HL-60 (cell line): ENCODE results near the gene SYNJ2.

Source experiments
- DNase-seq, 2 experiments: peaks; one replicate each; pipeline ENCODE4 v3.0.0-alpha.2; 2010 to 2020; ENCODE audit warnings: low read depth in 1 of 2, low spot score in 1 of 2
- H3K27ac ChIP-seq: fragments of 250-450 bp; sonication (Bioruptor Pico); replicated peaks from 2 replicates; pipeline ENCODE4 v1.5.1; 2020; ENCODE audit warnings: mild to moderate bottlenecking, moderate library complexity
- H3K27me3 ChIP-seq: fragments of 250-450 bp; sonication (Bioruptor Pico); 2 replicates; pipeline ENCODE4 v1.5.1; 2021; ENCODE audit warnings: mild to moderate bottlenecking, moderate library complexity; ENCODE audit not compliant: insufficient read depth, poor library complexity, severe bottlenecking
- H3K4me3 ChIP-seq: replicated peaks from 2 replicates; pipeline ENCODE4 v1.5.1; 2011; ENCODE audit warnings: mild to moderate bottlenecking, control low read depth, low read length; ENCODE audit not compliant: insufficient read depth
- GABPA ChIP-seq: IDR thresholded peaks from 2 replicates; pipeline ENCODE4 v1.6.1; 2012; ENCODE audit warnings: low read depth
- POLR2AphosphoS5 ChIP-seq: IDR thresholded peaks from 2 replicates; pipeline ENCODE4 v1.6.1; 2012; ENCODE audit warnings: low read depth
- SPI1 ChIP-seq: IDR thresholded peaks from 2 replicates; pipeline ENCODE4 v1.6.1; 2012; ENCODE audit warnings: low read depth, mild to moderate bottlenecking, borderline replicate concordance
- TF ChIP-seq, protein P1 (sequence below): IDR thresholded peaks from one replicate; pipeline ENCODE4 v1.5.1; 2011; ENCODE audit warnings: low read length, control low read depth, inconsistent platforms; ENCODE audit not compliant: insufficient read depth
- TF ChIP-seq, protein P2 (sequence below): IDR thresholded peaks from 2 replicates; pipeline ENCODE4 v1.6.1; 2012; ENCODE audit warnings: low read depth; ENCODE audit not compliant: insufficient replicate concordance

The SYNJ2 gene

DNA sequence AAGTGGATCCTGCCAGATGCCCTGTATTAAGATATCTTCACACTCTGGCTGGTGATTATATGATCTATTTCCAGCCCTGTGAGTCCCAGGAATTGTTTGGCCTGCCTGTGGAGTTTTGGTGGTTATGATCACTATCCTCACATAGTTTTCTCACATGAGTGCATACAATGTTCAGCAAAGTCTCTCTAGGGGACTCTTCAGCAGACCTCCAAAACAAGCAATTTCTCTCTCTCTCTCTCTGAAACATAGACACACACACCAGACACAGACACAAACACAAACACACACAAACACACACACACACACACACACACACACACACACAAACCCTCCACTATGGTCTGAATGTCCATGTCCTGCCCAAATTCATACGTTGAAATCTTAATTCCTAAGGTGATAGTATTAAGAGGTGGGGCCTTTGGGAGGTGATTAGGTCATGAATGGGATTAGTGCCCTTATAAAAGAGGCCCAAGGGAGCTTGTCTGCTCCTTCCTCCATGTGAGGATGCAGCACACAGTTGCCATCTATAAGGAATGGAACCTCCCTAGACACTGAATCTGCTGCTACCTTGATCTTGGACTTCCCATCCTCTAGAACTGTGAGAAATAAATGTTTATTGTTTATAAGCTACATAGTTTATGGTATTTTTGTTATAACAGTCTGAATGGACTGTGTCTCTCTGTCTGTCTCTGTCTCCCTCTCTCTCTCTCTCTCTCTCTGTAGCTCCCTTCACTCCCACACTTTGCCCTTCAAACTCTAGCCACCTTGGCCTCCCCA, 22.0 kb upstream of the SYNJ2 start:
- H3K27me3 ChIP-seq: no peaks in the 10 kb centered on the region
- H3K4me3 ChIP-seq: no peak overlapping the region
- DNase-seq: no peak
- no peak overlapping the region for H3K27ac ChIP-seq
- TF ChIP-seq POLR2AphosphoS5: no peak
- TF ChIP-seq, protein P1, sequence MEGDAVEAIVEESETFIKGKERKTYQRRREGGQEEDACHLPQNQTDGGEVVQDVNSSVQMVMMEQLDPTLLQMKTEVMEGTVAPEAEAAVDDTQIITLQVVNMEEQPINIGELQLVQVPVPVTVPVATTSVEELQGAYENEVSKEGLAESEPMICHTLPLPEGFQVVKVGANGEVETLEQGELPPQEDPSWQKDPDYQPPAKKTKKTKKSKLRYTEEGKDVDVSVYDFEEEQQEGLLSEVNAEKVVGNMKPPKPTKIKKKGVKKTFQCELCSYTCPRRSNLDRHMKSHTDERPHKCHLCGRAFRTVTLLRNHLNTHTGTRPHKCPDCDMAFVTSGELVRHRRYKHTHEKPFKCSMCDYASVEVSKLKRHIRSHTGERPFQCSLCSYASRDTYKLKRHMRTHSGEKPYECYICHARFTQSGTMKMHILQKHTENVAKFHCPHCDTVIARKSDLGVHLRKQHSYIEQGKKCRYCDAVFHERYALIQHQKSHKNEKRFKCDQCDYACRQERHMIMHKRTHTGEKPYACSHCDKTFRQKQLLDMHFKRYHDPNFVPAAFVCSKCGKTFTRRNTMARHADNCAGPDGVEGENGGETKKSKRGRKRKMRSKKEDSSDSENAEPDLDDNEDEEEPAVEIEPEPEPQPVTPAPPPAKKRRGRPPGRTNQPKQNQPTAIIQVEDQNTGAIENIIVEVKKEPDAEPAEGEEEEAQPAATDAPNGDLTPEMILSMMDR: no peak
- TF ChIP-seq, protein P2, sequence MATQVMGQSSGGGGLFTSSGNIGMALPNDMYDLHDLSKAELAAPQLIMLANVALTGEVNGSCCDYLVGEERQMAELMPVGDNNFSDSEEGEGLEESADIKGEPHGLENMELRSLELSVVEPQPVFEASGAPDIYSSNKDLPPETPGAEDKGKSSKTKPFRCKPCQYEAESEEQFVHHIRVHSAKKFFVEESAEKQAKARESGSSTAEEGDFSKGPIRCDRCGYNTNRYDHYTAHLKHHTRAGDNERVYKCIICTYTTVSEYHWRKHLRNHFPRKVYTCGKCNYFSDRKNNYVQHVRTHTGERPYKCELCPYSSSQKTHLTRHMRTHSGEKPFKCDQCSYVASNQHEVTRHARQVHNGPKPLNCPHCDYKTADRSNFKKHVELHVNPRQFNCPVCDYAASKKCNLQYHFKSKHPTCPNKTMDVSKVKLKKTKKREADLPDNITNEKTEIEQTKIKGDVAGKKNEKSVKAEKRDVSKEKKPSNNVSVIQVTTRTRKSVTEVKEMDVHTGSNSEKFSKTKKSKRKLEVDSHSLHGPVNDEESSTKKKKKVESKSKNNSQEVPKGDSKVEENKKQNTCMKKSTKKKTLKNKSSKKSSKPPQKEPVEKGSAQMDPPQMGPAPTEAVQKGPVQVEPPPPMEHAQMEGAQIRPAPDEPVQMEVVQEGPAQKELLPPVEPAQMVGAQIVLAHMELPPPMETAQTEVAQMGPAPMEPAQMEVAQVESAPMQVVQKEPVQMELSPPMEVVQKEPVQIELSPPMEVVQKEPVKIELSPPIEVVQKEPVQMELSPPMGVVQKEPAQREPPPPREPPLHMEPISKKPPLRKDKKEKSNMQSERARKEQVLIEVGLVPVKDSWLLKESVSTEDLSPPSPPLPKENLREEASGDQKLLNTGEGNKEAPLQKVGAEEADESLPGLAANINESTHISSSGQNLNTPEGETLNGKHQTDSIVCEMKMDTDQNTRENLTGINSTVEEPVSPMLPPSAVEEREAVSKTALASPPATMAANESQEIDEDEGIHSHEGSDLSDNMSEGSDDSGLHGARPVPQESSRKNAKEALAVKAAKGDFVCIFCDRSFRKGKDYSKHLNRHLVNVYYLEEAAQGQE: no peak
- no peak for TF ChIP-seq GABPA
- no peak for TF ChIP-seq SPI1

DNA sequence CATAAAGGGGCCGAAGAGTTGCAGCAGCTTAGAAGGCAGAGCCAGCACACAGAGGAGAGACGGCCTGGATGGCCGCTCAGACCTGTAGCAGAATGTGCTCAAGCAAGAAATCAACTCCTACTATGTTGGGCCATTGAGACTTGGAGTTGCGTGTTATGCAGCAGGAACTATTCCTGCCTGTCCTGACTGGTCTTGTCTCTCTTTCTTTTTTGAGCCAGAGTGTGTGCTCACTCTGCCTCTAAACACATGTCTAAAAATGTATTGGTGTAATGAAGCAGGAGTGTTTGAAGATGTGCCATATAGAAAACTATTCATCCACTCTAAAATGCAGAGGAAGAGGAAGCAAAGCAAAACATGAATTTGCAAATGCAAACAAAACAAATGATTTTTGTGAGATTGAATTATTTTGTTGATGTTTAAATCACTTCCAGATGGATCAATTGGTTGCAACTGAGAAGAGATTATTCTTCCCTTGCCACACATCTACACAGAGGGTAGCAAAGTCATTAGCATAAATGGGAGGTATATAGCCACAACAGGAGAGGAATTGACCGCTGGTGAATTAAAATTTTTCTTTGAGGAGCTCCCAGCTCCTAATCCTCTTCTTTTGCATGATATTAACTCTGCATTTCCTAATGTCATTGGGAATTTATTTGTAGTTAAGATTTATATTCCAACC, 20.4 kb upstream of the SYNJ2 start:
- no peak overlapping the region for H3K27ac ChIP-seq
- no peaks in the 10 kb centered on the region for H3K27me3 ChIP-seq
- TF ChIP-seq, protein P1: no peak
- TF ChIP-seq SPI1 (no peak), GABPA (no peak), POLR2AphosphoS5 (no peak)
- TF ChIP-seq, protein P2: no peak
- no peak overlapping the region for H3K4me3 ChIP-seq
- no peak for DNase-seq

DNA sequence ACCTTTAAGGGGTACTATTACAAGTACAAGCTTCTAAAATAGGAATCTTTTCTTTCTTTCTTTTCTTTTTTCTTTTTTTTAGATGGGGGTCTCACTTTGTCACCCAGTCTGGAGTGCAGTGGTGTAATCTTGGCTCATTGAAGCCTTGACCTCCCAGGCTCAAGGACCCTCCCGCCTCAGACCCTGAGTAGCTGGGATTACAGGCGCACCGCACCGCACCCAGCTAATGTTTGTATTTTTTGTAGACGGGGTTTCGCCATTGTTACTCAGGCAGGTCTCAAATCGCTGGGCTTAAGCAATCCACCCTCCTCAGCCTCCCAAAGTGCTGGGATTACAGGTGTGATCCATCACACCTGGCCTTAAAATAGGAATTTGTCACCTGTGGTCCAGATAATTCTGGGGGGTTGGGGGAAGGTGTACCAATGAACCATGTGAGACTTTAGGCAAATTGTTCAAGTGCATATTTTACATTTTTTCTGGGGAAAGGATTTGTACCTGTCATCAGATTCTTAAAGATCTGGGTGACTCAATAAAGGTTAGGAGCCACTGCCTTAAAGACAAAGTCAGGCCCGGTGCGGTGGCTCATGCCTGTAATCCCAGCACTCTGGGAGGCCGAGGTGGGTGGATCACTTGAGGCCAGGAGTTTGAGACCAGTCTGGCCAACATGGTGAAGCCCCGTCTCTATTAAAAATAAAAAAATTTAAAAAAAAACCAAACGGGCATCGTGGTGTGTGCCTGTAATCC, 19.7 kb upstream of the SYNJ2 start:
- H3K27me3 ChIP-seq: no peaks in the 10 kb centered on the region
- no peak for DNase-seq

More for the DNA sequence above, 19.7 kb upstream of the SYNJ2 start:
- Histone ChIP-seq H3K4me3 (no peak overlapping the region), H3K27ac (no peak overlapping the region)
- TF ChIP-seq POLR2AphosphoS5 (no peak), GABPA (no peak), SPI1 (no peak)
- TF ChIP-seq, protein P1: no peak
- TF ChIP-seq, protein P2: no peak
